ENCODE measurements around the gene TACC2.

Gene TACC2

GRCh38 chr10:122085423-122085911, 96.5 kb downstream of the TACC2 start:
- Histone ChIP-seq H2AFZ (ENCODE audit: low read depth) (no peak overlapping the region), H3K4me1 (ENCODE audit: low read depth, poor library complexity, severe bottlenecking) (no peaks in the 10 kb centered on the region), H3K4me2 (no peak overlapping the region), H3K36me3 (ENCODE audit: insufficient read depth) (no peaks in the 10 kb centered on the region), H3K27me3 (ENCODE audit: insufficient read depth, low read depth) (no peaks in the 10 kb centered on the region), H3K9ac (no peak overlapping the region), H3K27ac (no peak overlapping the region), H3K4me3 (IDR thresholded peaks at IDR 0.05; ENCODE audit: insufficient read depth, low read depth, low read length) (no peak overlapping the region), H4K20me1 (ENCODE audit: insufficient read depth) (no peaks in the 10 kb centered on the region), H3K79me2 (ENCODE audit: insufficient read depth, low read depth) (no peaks in the 10 kb centered on the region)
- TF ChIP-seq CTCF (conservative IDR thresholded peaks at IDR 0.05; ENCODE audit: low read depth, low read length) = no peak

GRCh38 chr10:122086416-122087240, 97.7 kb downstream of the TACC2 start:
- no peak overlapping the region for H3K4me3 ChIP-seq (IDR thresholded peaks at IDR 0.05; ENCODE audit: insufficient read depth, low read depth, low read length)
- no peaks in the 10 kb centered on the region for H3K79me2 ChIP-seq (ENCODE audit: insufficient read depth, low read depth)
- no peak overlapping the region for H3K27ac ChIP-seq
- no peak overlapping the region for H2AFZ ChIP-seq (ENCODE audit: low read depth)
- no peaks in the 10 kb centered on the region for H3K4me1 ChIP-seq (ENCODE audit: low read depth, poor library complexity, severe bottlenecking)
- no peak overlapping the region for H3K9ac ChIP-seq
- no peaks in the 10 kb centered on the region for H4K20me1 ChIP-seq (ENCODE audit: insufficient read depth)
- no peaks in the 10 kb centered on the region for H3K27me3 ChIP-seq (ENCODE audit: insufficient read depth, low read depth)
- H3K36me3 ChIP-seq (ENCODE audit: insufficient read depth) = no peaks in the 10 kb centered on the region
- no peak for TF ChIP-seq CTCF (conservative IDR thresholded peaks at IDR 0.05; ENCODE audit: low read depth, low read length)
- H3K4me2 ChIP-seq = no peak overlapping the region

- Histone ChIP-seq H3K36me3 (ENCODE audit: insufficient read depth) (no peaks in the 10 kb centered on the region), H3K4me2 (no peak overlapping the region)
These were observed 98.5 kb downstream of the TACC2 start for GRCh38 chr10:122087436-122087835.

GRCh38 chr10:122089311-122090017, 100.5 kb downstream of the TACC2 start:
- no peaks in the 10 kb centered on the region for H3K79me2 ChIP-seq (ENCODE audit: insufficient read depth, low read depth)
- H3K9ac ChIP-seq = no peak overlapping the region
- no peak overlapping the region for H2AFZ ChIP-seq (ENCODE audit: low read depth)
- no peaks in the 10 kb centered on the region for H3K36me3 ChIP-seq (ENCODE audit: insufficient read depth)
- TF ChIP-seq CTCF (conservative IDR thresholded peaks at IDR 0.05; ENCODE audit: low read depth, low read length) = no peak
- H3K27me3 ChIP-seq (ENCODE audit: insufficient read depth, low read depth) = no peaks in the 10 kb centered on the region
- no peaks in the 10 kb centered on the region for H3K4me1 ChIP-seq (ENCODE audit: low read depth, poor library complexity, severe bottlenecking)
- no peak overlapping the region for H3K27ac ChIP-seq
- no peak overlapping the region for H3K4me3 ChIP-seq (IDR thresholded peaks at IDR 0.05; ENCODE audit: insufficient read depth, low read depth, low read length)
- no peaks in the 10 kb centered on the region for H4K20me1 ChIP-seq (ENCODE audit: insufficient read depth)
- no peak overlapping the region for H3K4me2 ChIP-seq

More at GRCh38 chr10:122087436-122087835, 98.5 kb downstream of the TACC2 start:
- no peak for TF ChIP-seq CTCF (conservative IDR thresholded peaks at IDR 0.05; ENCODE audit: low read depth, low read length)
- H3K4me3 ChIP-seq (IDR thresholded peaks at IDR 0.05; ENCODE audit: insufficient read depth, low read depth, low read length) = no peak overlapping the region
- no peak overlapping the region for H3K27ac ChIP-seq
- H4K20me1 ChIP-seq (ENCODE audit: insufficient read depth) = no peaks in the 10 kb centered on the region
- no peaks in the 10 kb centered on the region for H3K27me3 ChIP-seq (ENCODE audit: insufficient read depth, low read depth)
- H3K79me2 ChIP-seq (ENCODE audit: insufficient read depth, low read depth) = no peaks in the 10 kb centered on the region
- no peak overlapping the region for H2AFZ ChIP-seq (ENCODE audit: low read depth)
- no peaks in the 10 kb centered on the region for H3K4me1 ChIP-seq (ENCODE audit: low read depth, poor library complexity, severe bottlenecking)
- H3K9ac ChIP-seq = no peak overlapping the region
